GM20000 (cell line): ENCODE results near the gene HOXA9.

Experiments
- DNase-seq: peaks from one replicate; pipeline ENCODE4 v3.0.0; 2012; ENCODE audit warnings: low spot score
- TF ChIP-seq, protein P1 (sequence below): IDR thresholded peaks from 2 replicates; pipeline ENCODE4 v1.5.1; 2012; ENCODE audit warnings: mild to moderate bottlenecking, control low read depth; ENCODE audit errors: extremely low read depth, missing control alignments

Gene HOXA9

DNA sequence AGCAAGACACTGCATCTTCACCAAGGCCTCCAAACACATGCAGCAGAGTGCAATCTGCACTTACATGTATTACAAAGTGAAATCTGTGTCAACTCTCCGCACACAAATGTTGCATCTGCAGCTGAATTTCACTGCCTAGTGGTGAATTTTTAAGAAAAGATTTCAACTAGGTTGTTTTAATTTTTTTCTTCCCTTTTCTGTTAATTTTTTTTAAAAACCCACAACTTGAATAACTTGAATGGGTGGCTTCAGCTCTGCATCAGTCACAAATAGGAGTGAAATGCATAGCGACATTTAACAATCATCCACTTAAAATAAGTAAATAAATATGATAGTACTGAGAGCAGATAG lies 28.6 kb upstream of the HOXA9 start:
- no peak for DNase-seq
- TF ChIP-seq, protein P1, sequence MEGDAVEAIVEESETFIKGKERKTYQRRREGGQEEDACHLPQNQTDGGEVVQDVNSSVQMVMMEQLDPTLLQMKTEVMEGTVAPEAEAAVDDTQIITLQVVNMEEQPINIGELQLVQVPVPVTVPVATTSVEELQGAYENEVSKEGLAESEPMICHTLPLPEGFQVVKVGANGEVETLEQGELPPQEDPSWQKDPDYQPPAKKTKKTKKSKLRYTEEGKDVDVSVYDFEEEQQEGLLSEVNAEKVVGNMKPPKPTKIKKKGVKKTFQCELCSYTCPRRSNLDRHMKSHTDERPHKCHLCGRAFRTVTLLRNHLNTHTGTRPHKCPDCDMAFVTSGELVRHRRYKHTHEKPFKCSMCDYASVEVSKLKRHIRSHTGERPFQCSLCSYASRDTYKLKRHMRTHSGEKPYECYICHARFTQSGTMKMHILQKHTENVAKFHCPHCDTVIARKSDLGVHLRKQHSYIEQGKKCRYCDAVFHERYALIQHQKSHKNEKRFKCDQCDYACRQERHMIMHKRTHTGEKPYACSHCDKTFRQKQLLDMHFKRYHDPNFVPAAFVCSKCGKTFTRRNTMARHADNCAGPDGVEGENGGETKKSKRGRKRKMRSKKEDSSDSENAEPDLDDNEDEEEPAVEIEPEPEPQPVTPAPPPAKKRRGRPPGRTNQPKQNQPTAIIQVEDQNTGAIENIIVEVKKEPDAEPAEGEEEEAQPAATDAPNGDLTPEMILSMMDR, result no peak

DNA sequence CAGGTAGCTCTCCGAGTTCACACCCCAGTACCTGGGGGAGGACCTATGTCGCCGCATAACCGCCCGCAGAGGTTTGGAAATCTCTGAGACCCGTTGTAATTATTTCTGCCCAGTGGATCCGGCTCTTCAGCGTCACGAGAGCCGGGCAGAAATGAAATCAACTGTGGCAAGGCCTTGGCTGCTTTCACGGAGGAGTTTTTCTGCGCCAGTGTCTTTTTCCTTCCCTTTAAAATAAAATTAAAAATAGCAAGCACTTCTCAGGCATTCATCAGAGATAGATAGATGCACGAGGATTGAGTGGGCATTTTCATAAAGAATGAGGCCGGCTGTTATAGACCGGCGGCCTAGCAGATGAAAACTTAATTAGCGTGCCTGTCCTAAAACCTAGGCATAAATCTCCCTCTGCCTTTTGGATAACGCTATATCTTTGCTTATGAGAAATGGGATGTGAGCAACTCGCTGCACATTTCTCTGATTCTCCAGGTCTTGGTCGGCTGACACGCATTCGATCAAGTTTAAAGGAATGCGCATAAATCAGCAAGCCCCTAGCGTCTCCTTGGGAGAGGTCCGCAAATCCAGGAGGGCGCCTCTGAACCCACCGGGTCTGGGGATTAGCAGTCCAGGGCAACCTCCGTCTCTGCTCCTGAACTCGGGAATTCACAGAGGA lies 28.1 kb upstream of the HOXA9 start:
- no peak for DNase-seq
- TF ChIP-seq, protein P1, result no peak

DNA sequence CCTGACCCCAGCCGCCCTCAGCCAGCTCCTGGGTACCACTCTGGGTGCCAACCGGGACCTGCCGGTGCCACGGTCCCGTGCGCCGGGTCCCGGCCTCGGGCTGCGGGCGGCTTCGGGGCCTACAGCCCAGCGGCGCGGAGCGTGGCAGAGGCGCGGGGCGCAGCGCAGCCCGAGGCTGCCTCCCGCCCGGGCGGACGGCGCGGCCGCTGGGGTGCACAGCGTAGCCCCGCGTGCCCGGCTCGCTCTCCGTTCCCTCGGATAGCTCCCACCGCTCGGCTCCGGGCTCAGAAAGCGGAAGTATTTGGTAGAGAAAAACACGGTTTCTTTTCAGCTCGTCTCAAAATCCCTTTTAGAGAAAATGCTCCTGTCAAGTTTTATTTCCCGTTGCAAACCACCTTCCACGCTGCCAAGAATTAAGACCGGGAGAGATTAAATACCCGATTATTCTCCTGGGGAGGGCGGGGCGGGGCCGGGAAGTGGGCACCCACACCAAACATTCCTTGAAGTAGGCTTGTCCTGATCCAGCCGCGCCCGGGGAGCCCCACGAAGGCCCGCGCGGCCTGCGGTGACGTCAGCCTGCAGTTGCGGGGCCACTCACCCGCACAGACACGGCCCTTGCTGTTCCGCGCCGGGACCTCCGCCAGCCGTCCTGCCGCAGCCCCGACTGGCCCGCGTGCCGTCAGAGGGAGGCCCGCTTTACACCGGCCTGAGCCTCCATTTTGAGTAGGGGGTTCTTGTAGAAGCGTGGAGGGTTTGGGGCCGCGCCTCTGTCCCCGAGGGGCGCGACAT lies 27.4 kb upstream of the HOXA9 start:
- no peak for DNase-seq
- TF ChIP-seq, protein P1, result no peak

DNA sequence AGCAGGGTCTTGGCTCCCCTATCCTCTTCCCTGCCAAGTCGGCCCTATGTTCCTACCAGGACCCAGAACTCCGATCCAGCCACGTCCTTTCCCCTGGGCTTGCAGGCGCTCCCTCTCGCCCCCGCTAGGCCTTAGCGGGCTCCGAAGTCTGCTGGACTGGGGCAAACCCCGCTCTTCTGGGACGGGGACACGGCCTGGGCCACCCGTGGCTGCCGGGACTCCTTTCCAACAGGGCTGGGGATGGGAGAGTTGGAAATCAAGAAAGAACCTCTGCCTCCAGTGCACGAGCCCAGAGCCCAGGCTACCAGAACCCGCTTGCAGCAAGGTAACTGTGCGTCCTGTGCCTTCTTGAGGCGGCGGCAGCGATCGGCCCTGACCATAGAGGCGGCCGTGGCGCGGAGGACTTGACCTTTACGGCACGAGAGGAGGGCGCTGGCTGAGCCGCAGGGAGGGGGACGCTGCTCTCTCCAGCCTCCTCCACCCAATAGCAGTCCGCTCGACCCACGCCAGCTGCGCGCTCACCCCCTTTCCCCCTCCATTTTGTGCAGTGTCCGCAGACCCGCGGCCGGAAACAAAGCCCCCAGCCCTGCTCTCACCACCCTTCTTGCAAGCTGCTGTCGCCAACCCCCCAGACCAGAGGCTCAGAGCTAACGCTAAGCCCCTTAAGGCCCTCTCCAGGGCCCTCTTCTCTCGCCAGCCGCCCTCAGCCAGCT lies 26.7 kb upstream of the HOXA9 start:
- DNase-seq, result no peak
- TF ChIP-seq, protein P1, result no peak

DNA sequence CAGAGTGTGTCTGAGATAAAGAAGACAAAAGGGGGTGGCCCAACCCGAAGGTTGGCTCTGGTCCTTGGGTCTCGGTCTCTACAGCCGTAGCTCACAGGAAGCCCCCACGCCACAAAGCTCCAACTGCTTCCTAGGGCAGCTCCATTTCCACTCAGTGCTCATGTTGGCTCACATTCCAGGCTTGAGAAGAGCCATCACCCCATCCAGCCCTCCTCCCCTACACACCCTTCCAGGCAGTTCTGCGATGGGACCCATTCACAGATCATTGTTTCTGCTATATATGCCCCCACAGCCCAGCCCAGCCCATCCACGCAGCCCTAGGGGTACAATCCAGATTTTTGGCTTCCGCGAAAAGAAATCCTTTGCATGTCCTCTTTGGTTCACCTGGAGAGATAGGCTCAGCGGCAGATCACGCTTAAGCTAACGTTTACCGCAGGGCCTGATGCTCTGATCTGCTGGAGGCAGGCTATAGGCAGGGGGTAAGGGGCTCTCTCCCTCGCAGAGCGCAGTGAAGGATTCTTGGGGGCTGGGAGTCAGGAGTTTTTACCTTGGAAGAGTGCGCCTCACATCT lies 25.9 kb upstream of the HOXA9 start:
- no peak for DNase-seq
- TF ChIP-seq, protein P1, result no peak

DNA sequence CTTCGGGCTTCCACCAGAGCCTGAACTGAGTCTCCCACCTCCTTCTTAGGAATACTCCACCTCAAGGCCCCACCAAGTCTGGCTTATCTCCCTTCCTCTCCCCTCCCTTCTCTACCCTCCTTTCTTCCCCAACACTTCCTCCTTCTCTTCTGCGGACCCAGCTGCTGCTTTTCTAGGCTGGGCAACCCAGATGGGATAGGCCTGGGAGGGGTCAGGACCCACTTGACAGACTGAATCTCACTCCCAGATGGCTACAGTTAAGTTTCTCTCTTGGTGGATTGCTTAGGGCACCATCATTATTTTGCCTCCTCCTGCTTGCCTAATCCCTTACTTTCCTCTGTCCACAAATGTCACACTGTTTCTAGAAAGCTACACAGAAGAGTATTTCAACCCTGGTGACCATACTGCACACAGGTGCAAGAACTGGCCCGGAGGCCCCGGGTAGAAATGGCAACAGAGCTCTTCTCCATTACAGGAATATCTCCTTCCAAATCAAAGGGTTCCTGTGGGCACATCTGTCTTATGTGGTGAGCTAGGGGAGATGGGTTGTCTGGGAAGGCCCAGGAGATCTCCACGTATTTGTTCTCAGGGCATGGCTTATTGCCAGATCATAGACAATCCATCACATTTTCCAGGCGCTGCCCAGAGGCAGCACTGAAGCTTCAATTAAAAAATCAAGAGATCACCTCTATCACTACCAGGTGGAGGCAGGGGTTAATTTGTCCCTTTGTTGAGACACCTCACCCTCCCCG lies 24.8 kb upstream of the HOXA9 start:
- DNase-seq, result no peak
- TF ChIP-seq, protein P1, result no peak
